Measurements from ENCODE around the gene CDS2. TPM values are rescaled to one million over a fixed set of nuclear protein-coding genes. Genes with fewer than 3 reads are reported as not detected.

Gene CDS2
- total and polyA plus RNA-seq, 2 of the 13 experiments (the other 11 are each of a cell fraction or from before 2014, with no cell fraction given), result 81.3 to 153 TPM

GRCh38 chr20:5119143-5119434 is 7.7 kb upstream of the CDS2 start (continued):
- TF ChIP-seq TFDP2 (CRISPR knock-in tag; IDR thresholded peaks at IDR 0.05) (peak; percentile 100), ZNF883 (CRISPR knock-in tag; IDR thresholded peaks at IDR 0.05; ENCODE audit: not compliant biosample characterization) (peak; percentile 100), NFKBIZ (CRISPR knock-in tag; IDR thresholded peaks at IDR 0.05) (no peak; the same call in 1 of the 2 replicates), ZNF580 (CRISPR knock-in tag; IDR thresholded peaks at IDR 0.05; ENCODE audit: borderline replicate concordance, low read depth) (peak; percentile 84; the same call in 1 of the 2 replicates), HOXD1 (CRISPR knock-in tag; IDR thresholded peaks at IDR 0.05) (peak; percentile 97; the same call in 1 of the 2 replicates), ZNF615 (CRISPR knock-in tag; IDR thresholded peaks at IDR 0.05; ENCODE audit: borderline replicate concordance) (no peak; the same call in none of the 2 replicates), ZBTB33 (CRISPR knock-in tag; IDR thresholded peaks at IDR 0.05) (no peak), REPIN1 (CRISPR knock-in tag; IDR thresholded peaks at IDR 0.05; ENCODE audit: borderline replicate concordance, low read depth) (no peak), KLF6 (CRISPR knock-in tag; IDR thresholded peaks at IDR 0.05) (no peak), SMYD3 (CRISPR knock-in tag; IDR thresholded peaks at IDR 0.05) (no peak), CCAR2 (optimal IDR thresholded peaks at IDR 0.05; ENCODE audit: low read depth, low read length) (no peak), ZNF687 (CRISPR knock-in tag; IDR thresholded peaks at IDR 0.05) (no peak), ZNF460 (CRISPR knock-in tag; IDR thresholded peaks at IDR 0.05; ENCODE audit: borderline replicate concordance) (no peak), ZNF510 (CRISPR knock-in tag; IDR thresholded peaks at IDR 0.05; ENCODE audit: low read depth) (peak; percentile 100; the same call in 1 of the 2 replicates), SRSF9 (IDR thresholded peaks at IDR 0.05; ENCODE audit: borderline replicate concordance, insufficient read depth, low read depth, low read length, poor library complexity, severe bottlenecking) (no peak), HOMEZ (CRISPR knock-in tag; IDR thresholded peaks at IDR 0.05; ENCODE audit: low read depth) (no peak), SIX4 (CRISPR knock-in tag; IDR thresholded peaks at IDR 0.05) (peak; percentile 52; the same call in 1 of the 2 replicates), DMAP1 (CRISPR knock-in tag; IDR thresholded peaks at IDR 0.05) (no peak), TP53 (CRISPR knock-in tag; conservative IDR thresholded peaks at IDR 0.05) (no peak), ATF4 (CRISPR knock-in tag; IDR thresholded peaks at IDR 0.05) (no peak; a peak in 1 of 4 replicates), SRY (CRISPR knock-in tag; IDR thresholded peaks at IDR 0.05) (peak; percentile 99; the same call in 1 of the 2 replicates)

All from HepG2 (cell line).